C4-2B (cell line): Measurements from ENCODE around the gene DYDC1.

ENCODE experiments used
- ZFX ChIP-seq: fragments of 450-650 bp; IDR thresholded peaks from 2 replicates; pipeline ENCODE4 v1.6.1; 2017
- TF ChIP-seq, protein P1 (sequence below): fragments of 450-650 bp; conservative IDR thresholded peaks from 2 replicates; pipeline ENCODE4 v1.5.1; 2017; ENCODE audit warnings: mild to moderate bottlenecking

GRCh38 chr10:80319318-80319717 is 37.2 kb downstream of the DYDC1 start:
- TF ChIP-seq, protein P1, sequence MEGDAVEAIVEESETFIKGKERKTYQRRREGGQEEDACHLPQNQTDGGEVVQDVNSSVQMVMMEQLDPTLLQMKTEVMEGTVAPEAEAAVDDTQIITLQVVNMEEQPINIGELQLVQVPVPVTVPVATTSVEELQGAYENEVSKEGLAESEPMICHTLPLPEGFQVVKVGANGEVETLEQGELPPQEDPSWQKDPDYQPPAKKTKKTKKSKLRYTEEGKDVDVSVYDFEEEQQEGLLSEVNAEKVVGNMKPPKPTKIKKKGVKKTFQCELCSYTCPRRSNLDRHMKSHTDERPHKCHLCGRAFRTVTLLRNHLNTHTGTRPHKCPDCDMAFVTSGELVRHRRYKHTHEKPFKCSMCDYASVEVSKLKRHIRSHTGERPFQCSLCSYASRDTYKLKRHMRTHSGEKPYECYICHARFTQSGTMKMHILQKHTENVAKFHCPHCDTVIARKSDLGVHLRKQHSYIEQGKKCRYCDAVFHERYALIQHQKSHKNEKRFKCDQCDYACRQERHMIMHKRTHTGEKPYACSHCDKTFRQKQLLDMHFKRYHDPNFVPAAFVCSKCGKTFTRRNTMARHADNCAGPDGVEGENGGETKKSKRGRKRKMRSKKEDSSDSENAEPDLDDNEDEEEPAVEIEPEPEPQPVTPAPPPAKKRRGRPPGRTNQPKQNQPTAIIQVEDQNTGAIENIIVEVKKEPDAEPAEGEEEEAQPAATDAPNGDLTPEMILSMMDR, result no peak
- TF ChIP-seq ZFX, result no peak
